Lower lobe of right lung (tissue), 2 donors: ENCODE results near the gene ZNF830. TPM values are rescaled to one million over a fixed set of nuclear protein-coding genes. Genes with fewer than 3 reads are reported as not detected.

Experiments
- ATAC-seq, 2 donors: fragments of 200-7000 bp; cut with Tn5 transposase; one replicate each; pipeline ENCODE4 v1.9.1; 2020 to 2022; ENCODE audit warnings: mild to moderate bottlenecking in 2 of 2, moderate library complexity in 2 of 2
- DNase-seq: peaks from one replicate; pipeline ENCODE4 v3.0.0-alpha.2; 2020
- H3K27ac ChIP-seq: fragments of 200-600 bp; one replicate; pipeline ENCODE4 v1.8.0; 2022
- H3K27me3 ChIP-seq: fragments of 200-600 bp; one replicate; pipeline ENCODE4 v1.8.0; 2022; ENCODE audit warnings: low read depth
- H3K36me3 ChIP-seq: fragments of 200-600 bp; one replicate; pipeline ENCODE4 v1.8.0; 2022; ENCODE audit warnings: mild to moderate bottlenecking
- H3K4me1 ChIP-seq: fragments of 200-600 bp; one replicate; pipeline ENCODE4 v1.8.0; 2022
- H3K4me3 ChIP-seq: fragments of 200-600 bp; one replicate; pipeline ENCODE4 v1.8.0; 2022; ENCODE audit warnings: mild to moderate bottlenecking
- H3K9me3 ChIP-seq: fragments of 200-600 bp; one replicate; pipeline ENCODE4 v1.8.0; 2022
- CTCF ChIP-seq: fragments of 200-600 bp; IDR thresholded peaks from one replicate; pipeline ENCODE4 v1.8.0; 2022; ENCODE audit warnings: antibody characterized with exemption, mild to moderate bottlenecking
- intact Hi-C: fragments of 100-400 bp; cut with DNase I; formaldehyde crosslinking; loops from one replicate; pipeline ENCODE4 v1.11.0; 2022
- total RNA-seq: library from RNA; stranded (reverse); fragmentation: NEBNext Ultra II Directional; extraction: Animal tissue kit (Norgen Biotek cat#: 25700); gene quantifications from one replicate; pipeline ENCODE4 v1.2.1, GENCODE V29; 2021
- donor health status: DM: no; HTN: yes; CAD: no; lungs with severe emphysema.

The ZNF830 gene
- total RNA-seq, 1 donor from 2014 or later: 17.8 TPM

- H3K4me3 ChIP-seq: no peak overlapping the region
- ATAC-seq: peak in 1 of 2 donors; percentile 32
- intact Hi-C loops: no loop called here
- DNase-seq: no peak
- H3K4me1 ChIP-seq: peaks cover 13% of the 10 kb centered on the region
- H3K27me3 ChIP-seq: no peaks in the 10 kb centered on the region
- TF ChIP-seq CTCF: no peak
- H3K9me3 ChIP-seq: no peaks in the 10 kb centered on the region
- H3K27ac ChIP-seq: no peak overlapping the region
- peaks cover 56% of the 10 kb centered on the region for H3K36me3 ChIP-seq
These were observed 25.9 kb downstream of the ZNF830 start for GRCh38 chr17:34987232-34987631.

GRCh38 chr17:34988644-34989043 lies 27.3 kb downstream of the ZNF830 start:
- Histone ChIP-seq H3K4me1 (peaks cover 10% of the 10 kb centered on the region), H3K36me3 (peaks cover 70% of the 10 kb centered on the region), H3K27me3 (no peaks in the 10 kb centered on the region), H3K9me3 (no peaks in the 10 kb centered on the region), H3K27ac (no peak overlapping the region), H3K4me3 (no peak overlapping the region)
- TF ChIP-seq CTCF: no peak
- no peak for DNase-seq
- intact Hi-C loops: no loop called here
- ATAC-seq: no peak

- peaks cover 10% of the 10 kb centered on the region for H3K4me1 ChIP-seq
- H3K9me3 ChIP-seq: no peaks in the 10 kb centered on the region
- TF ChIP-seq CTCF: no peak
- no peak overlapping the region for H3K27ac ChIP-seq
- no peaks in the 10 kb centered on the region for H3K27me3 ChIP-seq
- peaks cover 78% of the 10 kb centered on the region for H3K36me3 ChIP-seq
- DNase-seq: no peak
- no peak overlapping the region for H3K4me3 ChIP-seq
- intact Hi-C loops: no loop called here
- no peak for ATAC-seq
These were observed 28.1 kb downstream of the ZNF830 start for GRCh38 chr17:34989473-34989872.

GRCh38 chr17:34990921-34991365 lies 29.6 kb downstream of the ZNF830 start:
- Histone ChIP-seq H3K4me3 (no peak overlapping the region), H3K36me3 (peaks cover 88% of the 10 kb centered on the region), H3K27me3 (no peaks in the 10 kb centered on the region), H3K4me1 (peaks cover 10% of the 10 kb centered on the region), H3K27ac (peak overlapping the region; percentile 49), H3K9me3 (no peaks in the 10 kb centered on the region)
- intact Hi-C loops: no loop called here
- ATAC-seq (peak; percentile 87 to 91), DNase-seq (no peak)
- no peak for TF ChIP-seq CTCF

GRCh38 chr17:34991606-34992005 lies 30.3 kb downstream of the ZNF830 start:
- intact Hi-C loops: no loop called here
- no peak for DNase-seq
- no peak for TF ChIP-seq CTCF
- Histone ChIP-seq H3K4me1 (peaks cover 10% of the 10 kb centered on the region), H3K27me3 (no peaks in the 10 kb centered on the region), H3K4me3 (no peak overlapping the region), H3K36me3 (peaks cover 85% of the 10 kb centered on the region), H3K9me3 (no peaks in the 10 kb centered on the region), H3K27ac (peak overlapping the region; percentile 49)
- ATAC-seq: no peak

GRCh38 chr17:34993031-34993430 lies 31.7 kb downstream of the ZNF830 start:
- Histone ChIP-seq H3K4me3 (no peak overlapping the region), H3K4me1 (peaks cover 22% of the 10 kb centered on the region), H3K27ac (no peak overlapping the region), H3K9me3 (no peaks in the 10 kb centered on the region), H3K27me3 (no peaks in the 10 kb centered on the region), H3K36me3 (peaks cover 81% of the 10 kb centered on the region)
- no peak for TF ChIP-seq CTCF
- intact Hi-C loops: no loop called here
- DNase-seq (no peak), ATAC-seq (no peak)
